Esophagus (tissue), 2 donors: ENCODE data around the gene MYO10. TPM values are rescaled to one million over a fixed set of nuclear protein-coding genes. Genes with fewer than 3 reads are reported as not detected.

Experiments used
- H3K27ac ChIP-seq, 2 donors: one replicate each; pipeline ENCODE4 v1.5.1; 2013; ENCODE audit warnings: low read depth in 2 of 2, mild to moderate bottlenecking in 2 of 2, inconsistent platforms in 1 of 2, low read length in 1 of 2, moderate library complexity in 1 of 2
- H3K27me3 ChIP-seq, 2 donors: one replicate each; pipeline ENCODE4 v1.6.1; 2013; ENCODE audit warnings: low read length in 2 of 2, control low read depth in 1 of 2, mild to moderate bottlenecking in 1 of 2; ENCODE audit not compliant: insufficient read depth in 2 of 2, control insufficient read depth in 1 of 2
- H3K36me3 ChIP-seq, 2 donors: one replicate each; pipeline ENCODE4 v1.6.1; 2013; ENCODE audit warnings: low read length in 1 of 2; ENCODE audit not compliant: control insufficient read depth in 2 of 2, insufficient read depth in 2 of 2
- H3K4me1 ChIP-seq, 2 donors: one replicate each; pipeline ENCODE4 v1.6.1; 2013; ENCODE audit warnings: low read length in 1 of 2; ENCODE audit not compliant: control insufficient read depth in 2 of 2, insufficient read depth in 2 of 2
- H3K4me3 ChIP-seq, 2 donors: one replicate each; pipeline ENCODE4 v1.5.1; 2013; ENCODE audit warnings: low read length in 2 of 2, mild to moderate bottlenecking in 2 of 2, low read depth in 1 of 2, moderate library complexity in 1 of 2
- H3K9me3 ChIP-seq, 2 donors: one replicate each; pipeline ENCODE4 v1.6.1; 2013; ENCODE audit warnings: mild to moderate bottlenecking in 2 of 2, low read depth in 1 of 2, low read length in 1 of 2, moderate library complexity in 1 of 2; ENCODE audit not compliant: control insufficient read depth in 2 of 2, insufficient read depth in 1 of 2
- WGBS, 2 donors: extraction: QIAGEN DNeasy Blood & Tissue Kit; methylation state at CpG; one replicate each; pipeline ENCODE4 v1.1.7; 2013; 5-methylcytosine and 5-hydroxymethylcytosine counted together
- polyA plus RNA-seq, 2 donors: library from polyadenylated mRNA; stranded (reverse); fragments of 200-250 nt; gene quantifications; one replicate each; pipeline ENCODE4 v1.2.3, GENCODE V29; 2013
- donor health status: healthy with polysubstance abuse.
- donor health status: Bipolar disorder and iron deficiency.

Gene MYO10
- polyA plus RNA-seq, 2 donors, result 5.8 to 5.9 TPM

GRCh38 chr5:16815432-16815831 lies 120.7 kb downstream of the MYO10 start:
- H3K4me1 ChIP-seq, result peaks cover 0 to 2% of the 10 kb centered on the region in 2 donors
- H3K27ac ChIP-seq, result no peak overlapping the region
- no peaks in the 10 kb centered on the region for H3K9me3 ChIP-seq
- WGBS, 2 donors, result 54 to 55% methylated on average over 3 of the region's 3 CpGs
- no peaks in the 10 kb centered on the region for H3K36me3 ChIP-seq
- no peaks in the 10 kb centered on the region for H3K27me3 ChIP-seq
- no peak overlapping the region for H3K4me3 ChIP-seq

GRCh38 chr5:16812911-16813310 lies 123.2 kb downstream of the MYO10 start:
- 53 to 66% methylated on average over 4 of the region's 4 CpGs for WGBS, 2 donors
- no peak overlapping the region for H3K4me3 ChIP-seq
- H3K27ac ChIP-seq, result no peak overlapping the region
- no peaks in the 10 kb centered on the region for H3K36me3 ChIP-seq
- H3K9me3 ChIP-seq, result no peaks in the 10 kb centered on the region
- H3K27me3 ChIP-seq, result no peaks in the 10 kb centered on the region
- H3K4me1 ChIP-seq, result peaks cover 0 to 4% of the 10 kb centered on the region in 2 donors

GRCh38 chr5:16812448-16812847 lies 123.6 kb downstream of the MYO10 start:
- 51 to 61% methylated on average over 3 of the region's 3 CpGs for WGBS, 2 donors

GRCh38 chr5:16810208-16810854 lies 125.8 kb downstream of the MYO10 start:
- Histone ChIP-seq H3K27ac (no peak overlapping the region), H3K4me1 (peaks cover 0 to 4% of the 10 kb centered on the region in 2 donors), H3K9me3 (no peaks in the 10 kb centered on the region), H3K36me3 (no peaks in the 10 kb centered on the region), H3K27me3 (no peaks in the 10 kb centered on the region), H3K4me3 (no peak overlapping the region)
- WGBS, 2 donors, result 87 to 92% methylated on average over 9 of the region's 9 CpGs

More at GRCh38 chr5:16812448-16812847, 123.6 kb downstream of the MYO10 start:
- Histone ChIP-seq H3K4me1 (peaks cover 0 to 4% of the 10 kb centered on the region in 2 donors), H3K4me3 (no peak overlapping the region), H3K9me3 (no peaks in the 10 kb centered on the region), H3K36me3 (no peaks in the 10 kb centered on the region), H3K27me3 (no peaks in the 10 kb centered on the region), H3K27ac (no peak overlapping the region)

GRCh38 chr5:16809395-16810207 lies 126.5 kb downstream of the MYO10 start:
- Histone ChIP-seq H3K4me3 (no peak overlapping the region), H3K4me1 (peaks cover 0 to 4% of the 10 kb centered on the region in 2 donors), H3K36me3 (no peaks in the 10 kb centered on the region), H3K27me3 (no peaks in the 10 kb centered on the region), H3K27ac (no peak overlapping the region), H3K9me3 (no peaks in the 10 kb centered on the region)
- 44 to 52% methylated on average over 12 of the region's 12 CpGs for WGBS, 2 donors

GRCh38 chr5:16809010-16809394 lies 127.1 kb downstream of the MYO10 start:
- WGBS, 2 donors, result 71 to 82% methylated on average over 11 of the region's 11 CpGs
- Histone ChIP-seq H3K4me3 (no peak overlapping the region), H3K36me3 (no peaks in the 10 kb centered on the region), H3K27ac (no peak overlapping the region), H3K9me3 (no peaks in the 10 kb centered on the region), H3K27me3 (no peaks in the 10 kb centered on the region), H3K4me1 (peaks cover 0 to 4% of the 10 kb centered on the region in 2 donors)

- no peaks in the 10 kb centered on the region for H3K36me3 ChIP-seq
- H3K27ac ChIP-seq, result no peak overlapping the region
- H3K27me3 ChIP-seq, result no peaks in the 10 kb centered on the region
- H3K4me1 ChIP-seq, result peaks cover 0 to 4% of the 10 kb centered on the region in 2 donors
- WGBS, 2 donors, result 82 to 83% methylated on average over 7 of the region's 7 CpGs
- H3K9me3 ChIP-seq, result no peaks in the 10 kb centered on the region
- H3K4me3 ChIP-seq, result no peak overlapping the region
Measured at GRCh38 chr5:16808021-16808420, 128.1 kb downstream of the MYO10 start.

- Histone ChIP-seq H3K4me1 (peaks cover 0 to 4% of the 10 kb centered on the region in 2 donors), H3K27ac (no peak overlapping the region), H3K36me3 (no peaks in the 10 kb centered on the region), H3K4me3 (no peak overlapping the region), H3K27me3 (no peaks in the 10 kb centered on the region), H3K9me3 (no peaks in the 10 kb centered on the region)
- WGBS, 2 donors, result 66 to 68% methylated on average over 5 of the region's 5 CpGs
Measured at GRCh38 chr5:16807547-16807864, 128.6 kb downstream of the MYO10 start.

- H3K4me1 ChIP-seq, result peaks cover 0 to 2% of the 10 kb centered on the region in 2 donors
- WGBS, 2 donors, result 72 to 77% methylated on average over 12 of the region's 12 CpGs
- H3K4me3 ChIP-seq, result no peak overlapping the region
- no peaks in the 10 kb centered on the region for H3K9me3 ChIP-seq
- no peak overlapping the region for H3K27ac ChIP-seq
- H3K36me3 ChIP-seq, result no peaks in the 10 kb centered on the region
- H3K27me3 ChIP-seq, result no peaks in the 10 kb centered on the region
Measured at GRCh38 chr5:16806711-16807546, 129.2 kb downstream of the MYO10 start.
